Mononuclear cell (primary cell): ENCODE measurements around the gene ENO2. TPM values are rescaled to one million over a fixed set of nuclear protein-coding genes. Genes with fewer than 3 reads are reported as not detected.
A peak's percentile ranks its signal among the peaks of the same experiment; 100 is the strongest.

Source experiments
- H3K27me3 ChIP-seq: 2 replicates; pipeline ENCODE4 v1.6.0; 2011; ENCODE audit warnings: low read length, control low read depth; ENCODE audit not compliant: insufficient read depth
- H3K4me1 ChIP-seq: 2 replicates; pipeline ENCODE4 v1.5.1; 2011; ENCODE audit warnings: mild to moderate bottlenecking, low read length, control low read depth; ENCODE audit not compliant: insufficient read depth
- H3K4me3 ChIP-seq: 2 replicates; pipeline ENCODE4 v1.5.1; 2011; ENCODE audit warnings: mild to moderate bottlenecking, low read length, moderate library complexity
- H3K9me3 ChIP-seq: 2 replicates; pipeline ENCODE4 v1.5.1; 2011; ENCODE audit warnings: low read depth, mild to moderate bottlenecking, control low read depth, low read length
- total RNA-seq: library from RNA; depleted of rRNA; stranded (reverse); fragments of >200 nt; gene quantifications from one replicate; pipeline ENCODE4 v1.2.3, GENCODE V29; 2012

Gene ENO2
- total RNA-seq, 1 donor, result 11.4 TPM

- H3K27me3 ChIP-seq, result peaks cover 11% of the 10 kb centered on the region
- no peaks in the 10 kb centered on the region for H3K9me3 ChIP-seq
- H3K4me3 ChIP-seq, result no peak overlapping the region
- H3K4me1 ChIP-seq, result peaks cover 25% of the 10 kb centered on the region
These were observed 3.3 kb downstream of the ENO2 start for GRCh38 chr12:6917491-6918231.

- H3K4me3 ChIP-seq, result no peak overlapping the region
- peaks cover 35% of the 10 kb centered on the region for H3K4me1 ChIP-seq
These were observed 5.2 kb downstream of the ENO2 start for GRCh38 chr12:6919588-6919987.

GRCh38 chr12:6921539-6921938 is 7.2 kb downstream of the ENO2 start:
- no peak overlapping the region for H3K4me3 ChIP-seq
- no peaks in the 10 kb centered on the region for H3K27me3 ChIP-seq
- peaks cover 30% of the 10 kb centered on the region for H3K4me1 ChIP-seq
- no peaks in the 10 kb centered on the region for H3K9me3 ChIP-seq

More at GRCh38 chr12:6919588-6919987, 5.2 kb downstream of the ENO2 start:
- H3K27me3 ChIP-seq, result peaks cover 3% of the 10 kb centered on the region
- H3K9me3 ChIP-seq, result no peaks in the 10 kb centered on the region

- Histone ChIP-seq H3K9me3 (no peaks in the 10 kb centered on the region), H3K27me3 (no peaks in the 10 kb centered on the region)
These were observed 7.9 kb downstream of the ENO2 start for GRCh38 chr12:6921996-6922946.

GRCh38 chr12:6923003-6923732 is 8.8 kb downstream of the ENO2 start:
- Histone ChIP-seq H3K27me3 (no peaks in the 10 kb centered on the region), H3K9me3 (no peaks in the 10 kb centered on the region), H3K4me1 (peaks cover 38% of the 10 kb centered on the region), H3K4me3 (no peak overlapping the region)

More at GRCh38 chr12:6921996-6922946, 7.9 kb downstream of the ENO2 start:
- Histone ChIP-seq H3K4me3 (no peak overlapping the region), H3K4me1 (peaks cover 36% of the 10 kb centered on the region)

- Histone ChIP-seq H3K4me1 (peaks cover 43% of the 10 kb centered on the region), H3K27me3 (peaks cover under 1% of the 10 kb centered on the region), H3K9me3 (no peaks in the 10 kb centered on the region), H3K4me3 (no peak overlapping the region)
These were observed 9.5 kb downstream of the ENO2 start for GRCh38 chr12:6923851-6924250.

GRCh38 chr12:6925239-6925539 is 10.8 kb downstream of the ENO2 start:
- Histone ChIP-seq H3K27me3 (peaks cover 4% of the 10 kb centered on the region), H3K9me3 (no peaks in the 10 kb centered on the region), H3K4me1 (peaks cover 56% of the 10 kb centered on the region), H3K4me3 (no peak overlapping the region)

GRCh38 chr12:6925540-6926279 is 11.3 kb downstream of the ENO2 start:
- no peaks in the 10 kb centered on the region for H3K9me3 ChIP-seq
- H3K27me3 ChIP-seq, result peaks cover 4% of the 10 kb centered on the region
- H3K4me3 ChIP-seq, result no peak overlapping the region
- H3K4me1 ChIP-seq, result peaks cover 56% of the 10 kb centered on the region

- H3K4me1 ChIP-seq, result peaks cover 50% of the 10 kb centered on the region
- peaks cover 4% of the 10 kb centered on the region for H3K27me3 ChIP-seq
- no peaks in the 10 kb centered on the region for H3K9me3 ChIP-seq
- H3K4me3 ChIP-seq, result peak within 1 kb of the TSS; percentile 50
These were observed 13.1 kb downstream of the ENO2 start, which contains the start of gene ATN1 for GRCh38 chr12:6927379-6928021. Gene ATN1, plus strand, starts transcription at chr12:6927959. Its CDS starts 6,043 bp downstream, at chr12:6934002.

GRCh38 chr12:6928022-6928702 is 13.8 kb downstream of the ENO2 start:
- Histone ChIP-seq H3K4me3 (peak overlapping the region; percentile 31), H3K4me1 (peaks cover 43% of the 10 kb centered on the region), H3K27me3 (peaks cover 4% of the 10 kb centered on the region), H3K9me3 (no peaks in the 10 kb centered on the region)

GRCh38 chr12:6928703-6929407 is 14.5 kb downstream of the ENO2 start:
- Histone ChIP-seq H3K27me3 (peaks cover 4% of the 10 kb centered on the region), H3K9me3 (no peaks in the 10 kb centered on the region), H3K4me3 (peak overlapping the region; percentile 31), H3K4me1 (peaks cover 37% of the 10 kb centered on the region)

GRCh38 chr12:6929466-6930452 is 15.4 kb downstream of the ENO2 start:
- Histone ChIP-seq H3K4me3 (no peak overlapping the region), H3K9me3 (no peaks in the 10 kb centered on the region), H3K27me3 (peaks cover 4% of the 10 kb centered on the region), H3K4me1 (peaks cover 28% of the 10 kb centered on the region)
